SK-N-SH (cell line): Measurements from ENCODE around the gene ESYT1. TPM values are rescaled to one million over a fixed set of nuclear protein-coding genes. Genes with fewer than 3 reads are reported as not detected.

ENCODE experiments used
- CTCF ChIA-PET: fragments of 300-600, 350-600 bp; formaldehyde crosslinking; extraction: SDS; loops from one replicate; lab custom pipeline; 2021; lab: Yijun Ruan, JAX
- POLR2A ChIA-PET: fragments of 350-600 bp; sonication (Branson Sonifier 250); formaldehyde crosslinking; extraction: SDS; loops from one replicate; lab custom pipeline; 2020; ENCODE audit warnings: antibody characterized with exemption, inconsistent platforms; lab: Yijun Ruan, JAX
- DNase-seq: peaks from one replicate; pipeline ENCODE4 v3.0.0; 2012
- H2AFZ ChIP-seq: fragments of 200-600 bp; sonication (generic); 2 replicates; pipeline ENCODE4 v1.8.1; 2016; ENCODE audit warnings: antibody characterized with exemption, mild to moderate bottlenecking, low read depth
- H3F3A ChIP-seq: fragments of 200-600 bp; sonication (generic); replicated peaks from 2 replicates; pipeline ENCODE3; 2016; ENCODE audit warnings: antibody characterized with exemption, mild to moderate bottlenecking; ENCODE audit not compliant: insufficient read depth
- H3K27ac ChIP-seq, 2 experiments: fragments of 200-500 bp in 1 of 2; fragments of 200-600 bp in 1 of 2; sonication (Bioruptor generic) in 1 of 2; sonication (generic), shearing (Covaris generic) in 1 of 2; 2 replicates each; pipeline versions ENCODE4 v1.5.1 to v1.6.1; 2014 to 2016; ENCODE audit warnings: low read depth in 2 of 2, inconsistent platforms in 1 of 2, low read length in 1 of 2, mild to moderate bottlenecking in 1 of 2, mixed read lengths in 1 of 2
- H3K27me3 ChIP-seq: fragments of 200-600 bp; sonication (generic), shearing (Covaris generic); 2 replicates; pipeline ENCODE4 v1.6.1; 2016; ENCODE audit warnings: mixed run types; ENCODE audit not compliant: insufficient read depth
- H3K36me3 ChIP-seq, 2 experiments: fragments of 200-500 bp in 1 of 2; fragments of 200-600 bp in 1 of 2; sonication (Bioruptor generic) in 1 of 2; sonication (generic) in 1 of 2; replicated peaks in 1 of 2; 2 replicates each; pipeline versions ENCODE3 to v1.5.1; 2014 to 2016; ENCODE audit warnings: low read length in 1 of 2, mild to moderate bottlenecking in 1 of 2; ENCODE audit not compliant: insufficient read depth in 2 of 2, control insufficient read depth in 1 of 2
- H3K4me1 ChIP-seq, 2 experiments: fragments of 200-500 bp in 1 of 2; fragments of 200-600 bp in 1 of 2; sonication (Bioruptor generic) in 1 of 2; sonication (generic), shearing (Covaris generic) in 1 of 2; 2 replicates each; pipeline versions ENCODE4 v1.5.1 to v1.6.1; 2014 to 2016; ENCODE audit warnings: low read depth in 1 of 2, low read length in 1 of 2, mixed run types in 1 of 2; ENCODE audit not compliant: insufficient read depth in 2 of 2, control insufficient read depth in 1 of 2
- H3K4me2 ChIP-seq: fragments of 200-600 bp; sonication (generic), shearing (Covaris generic); 2 replicates; pipeline ENCODE4 v1.6.1; 2017; ENCODE audit warnings: mixed run types
- H3K4me3 ChIP-seq, 2 experiments: fragments of 200-500 bp in 1 of 2; fragments of 200-600 bp in 1 of 2; sonication (Bioruptor generic) in 1 of 2; sonication (generic), shearing (Covaris generic) in 1 of 2; 2 replicates each; pipeline versions ENCODE4 v1.5.1 to v1.8.1; 2014 to 2016; ENCODE audit warnings: low read depth in 2 of 2, inconsistent platforms in 1 of 2, low read length in 1 of 2, mild to moderate bottlenecking in 1 of 2, mixed read lengths in 1 of 2, moderate library complexity in 1 of 2
- H3K79me2 ChIP-seq: fragments of 200-600 bp; sonication (generic); 2 replicates; pipeline ENCODE4 v1.8.1; 2017; ENCODE audit warnings: mild to moderate bottlenecking; ENCODE audit not compliant: insufficient read depth
- H3K9ac ChIP-seq: fragments of 200-600 bp; sonication (generic); 2 replicates; pipeline ENCODE4 v1.6.1; 2017; ENCODE audit warnings: mixed run types
- H3K9me2 ChIP-seq: fragments of 200-600 bp; sonication (generic); 2 replicates; pipeline ENCODE4 v1.6.1; 2017; ENCODE audit warnings: mixed run types
- H3K9me3 ChIP-seq: fragments of 200-600 bp; sonication (generic); 2 replicates; pipeline ENCODE4 v1.6.1; 2017; ENCODE audit warnings: mixed run types, mild to moderate bottlenecking, moderate library complexity
- H4K20me1 ChIP-seq: fragments of 200-600 bp; sonication (generic); 2 replicates; pipeline ENCODE4 v1.6.1; 2017; ENCODE audit warnings: mild to moderate bottlenecking, mixed run types; ENCODE audit not compliant: insufficient read depth
- CHD2 ChIP-seq: fragments of 150-350 bp; IDR thresholded peaks from 2 replicates; pipeline ENCODE4 v1.6.1; 2018; ENCODE audit warnings: low read length; ENCODE audit not compliant: partially characterized antibody
- ELF1 ChIP-seq: IDR thresholded peaks from 2 replicates; pipeline ENCODE4 v1.4.0; 2012
- EP300 ChIP-seq, 2 experiments: IDR thresholded peaks; 2 replicates each; pipeline versions ENCODE4 v1.4.0 to v1.6.1; 2012; ENCODE audit warnings: borderline replicate concordance in 1 of 2, low read depth in 1 of 2, low read length in 1 of 2
- EZH2phosphoT487 ChIP-seq: fragments of 200-600 bp; sonication (generic); IDR thresholded peaks from 2 replicates; pipeline ENCODE4 v1.6.1; 2017; ENCODE audit warnings: low read depth, mixed run types, mild to moderate bottlenecking, antibody characterized with exemption, moderate library complexity, borderline replicate concordance
- FOSL2 ChIP-seq: IDR thresholded peaks from 2 replicates; pipeline ENCODE4 v1.4.0; 2012; ENCODE audit warnings: low read depth, mild to moderate bottlenecking, moderate library complexity, borderline replicate concordance
- FOXJ3 ChIP-seq: sonication (generic); formaldehyde crosslinking; IDR thresholded peaks from 2 replicates; pipeline ENCODE4 v1.5.1; 2020; ENCODE audit warnings: mild to moderate bottlenecking, missing genetic modification reagents
- FOXM1 ChIP-seq: IDR thresholded peaks from 2 replicates; pipeline ENCODE4 v1.4.0; 2012; ENCODE audit warnings: low read depth, mild to moderate bottlenecking
- GABPA ChIP-seq: IDR thresholded peaks from 2 replicates; pipeline ENCODE4 v1.4.0; 2012; ENCODE audit warnings: low read depth, mild to moderate bottlenecking
- IRF3 ChIP-seq: fragments of 150-350 bp; IDR thresholded peaks from 2 replicates; pipeline ENCODE4 v1.6.1; 2016; ENCODE audit warnings: mild to moderate bottlenecking, low read depth, low read length
- MXI1 ChIP-seq: IDR thresholded peaks from 2 replicates; pipeline ENCODE4 v1.6.1; 2012; ENCODE audit warnings: mild to moderate bottlenecking, low read depth, low read length, improper control_type of control experiment
- NFIC ChIP-seq: IDR thresholded peaks from 2 replicates; pipeline ENCODE4 v1.4.0; 2012; ENCODE audit warnings: borderline replicate concordance
- NRF1 ChIP-seq: IDR thresholded peaks from 2 replicates; pipeline ENCODE4 v1.6.1; 2012; ENCODE audit warnings: low read depth, mild to moderate bottlenecking, low read length
- PBX3 ChIP-seq: IDR thresholded peaks from 2 replicates; pipeline ENCODE4; 2012
- POLR2AphosphoS5 ChIP-seq: IDR thresholded peaks from 2 replicates; pipeline ENCODE4 v1.6.1; 2012; ENCODE audit warnings: low read depth, low read length
- RAD21 ChIP-seq: IDR thresholded peaks from 2 replicates; pipeline ENCODE4 v1.6.1; 2012; ENCODE audit warnings: mild to moderate bottlenecking, low read length
- RCOR1 ChIP-seq: fragments of 150-350 bp; IDR thresholded peaks from 2 replicates; pipeline ENCODE4 v1.6.1; 2017; ENCODE audit warnings: antibody characterized with exemption, low read length
- TEAD4 ChIP-seq: IDR thresholded peaks from 2 replicates; pipeline ENCODE4 v1.4.0; 2012; ENCODE audit warnings: mild to moderate bottlenecking, borderline replicate concordance; ENCODE audit not compliant: insufficient read depth
- YY1 ChIP-seq: IDR thresholded peaks from 2 replicates; pipeline ENCODE4 v1.4.0; 2012; ENCODE audit warnings: low read depth, mild to moderate bottlenecking
- ZBTB33 ChIP-seq: IDR thresholded peaks from 2 replicates; pipeline ENCODE4 v1.4.0; 2012; ENCODE audit warnings: low read depth, borderline replicate concordance
- WGBS: methylation state at CpG from one replicate; pipeline ENCODE4 v1.1.6; 2017; ENCODE audit warnings: low lambda C conversion rate; 5-methylcytosine and 5-hydroxymethylcytosine counted together
- polyA plus RNA-seq, 3 experiments: library from polyadenylated mRNA; depleted of rRNA; stranded (reverse); fragments of >200 nt; gene quantifications; 2 replicates each; pipeline ENCODE4 v1.2.3, GENCODE V29; 2012
- TF ChIP-seq, protein P1 (sequence below): IDR thresholded peaks from 2 replicates; pipeline ENCODE4 v1.4.0; 2012; ENCODE audit warnings: low read depth
- TF ChIP-seq, protein P2 (sequence below): IDR thresholded peaks from 2 replicates; pipeline ENCODE4 v1.4.0; 2012; ENCODE audit warnings: low read depth, borderline replicate concordance

ESYT1 gene
- polyA plus RNA-seq, 1 of the 3 experiments (the other 2 are of a cell fraction) = 132 TPM

- TF ChIP-seq PBX3 = no peak
- TF ChIP-seq CHD2 = no peak
- TF ChIP-seq ELF1 = no peak
- peak in 1 of 2 experiments; percentile 44; a peak in 1 of 4 replicates for TF ChIP-seq EP300 (IDR thresholded peaks at IDR 0.05; ENCODE audit: borderline replicate concordance in 1 of 2, low read depth in 1 of 2, low read length in 1 of 2)
- TF ChIP-seq FOSL2 = no peak
- no peak for TF ChIP-seq ZBTB33
- TF ChIP-seq POLR2AphosphoS5 = no peak
- TF ChIP-seq IRF3 = no peak
- 0 out of 2 replicates have a peak, but pooled peaks have one; percentile 2 for TF ChIP-seq FOXJ3 (CRISPR knock-in tag)
These were observed 1.3 kb downstream of the ESYT1 start (continued) for GRCh38 chr12:56129206-56129941.

DNA sequence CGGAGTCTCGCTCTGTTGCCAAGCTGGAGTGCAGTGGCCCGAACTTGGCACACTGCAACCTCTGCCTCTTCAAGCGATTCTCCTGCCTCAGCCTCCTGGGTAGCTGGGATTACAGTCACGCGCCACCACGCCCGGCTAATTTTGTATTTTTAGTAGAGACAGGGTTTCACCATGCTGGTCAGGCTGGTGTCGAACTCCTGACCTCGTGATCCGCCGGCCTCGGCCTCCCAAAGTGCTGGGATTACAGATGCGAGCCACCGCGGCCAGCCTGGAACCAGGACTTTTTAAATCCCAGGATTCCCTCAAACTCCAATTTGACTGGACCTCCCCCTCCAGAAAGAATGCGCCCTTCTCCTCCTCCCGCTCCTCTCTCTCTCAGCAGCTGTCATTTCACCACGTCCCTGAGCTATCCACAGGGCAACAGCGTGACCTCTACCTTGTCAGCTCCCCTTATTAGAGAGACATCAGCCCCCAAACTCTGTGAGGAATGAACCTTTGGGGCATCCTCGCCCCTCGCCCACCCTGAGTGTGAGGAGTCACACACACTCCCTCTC, 2.0 kb downstream of the ESYT1 start:
- peak overlapping the region in 1 of 2 experiments; percentile 74; a peak in 1 of 4 replicates for H3K27ac ChIP-seq
- ChIA-PET CTCF (interaction anchor here (0.8 to 16.0 kb wide), 8 partner anchors 9 to 204 kb away, joined by 3 to 272 read pairs (median 4); partner anchors contain the start of genes MYL6, PAN2 and SMARCC2), POLR2A (interaction anchor here (0.7 to 2.7 kb wide), 3 partner anchors 12 to 25 kb away, joined by 3 to 14 read pairs (median 4); partner anchors contain the start of gene PA2G4)
- H3K9me2 ChIP-seq = no peaks in the 10 kb centered on the region
- no peaks in the 10 kb centered on the region for H4K20me1 ChIP-seq
- peaks cover 38 to 42% of the 10 kb centered on the region in 2 experiments for H3K36me3 ChIP-seq
- H3F3A ChIP-seq = peaks cover 25% of the 10 kb centered on the region
- H3K4me3 ChIP-seq = peak overlapping the region; percentile 67 to 89
- peaks cover 13 to 23% of the 10 kb centered on the region in 2 experiments for H3K4me1 ChIP-seq
- no peak overlapping the region for H2AFZ ChIP-seq
- peaks cover 46% of the 10 kb centered on the region for H3K79me2 ChIP-seq
- H3K4me2 ChIP-seq = peak overlapping the region; percentile 98
- no peak for DNase-seq
- H3K9ac ChIP-seq = peak overlapping the region; percentile 88
- 90% methylated on average over 22 of the region's 22 CpGs for WGBS
- no peaks in the 10 kb centered on the region for H3K27me3 ChIP-seq
- H3K9me3 ChIP-seq = no peaks in the 10 kb centered on the region
- TF ChIP-seq FOXJ3 (CRISPR knock-in tag) (no peak), EZH2phosphoT487 (no peak), MXI1 (no peak), NFIC (no peak), CHD2 (no peak), RAD21 (no peak), FOXM1 (no peak), YY1 (no peak), TEAD4 (no peak), ELF1 (no peak), NRF1 (no peak), PBX3 (no peak), IRF3 (no peak), RCOR1 (no peak), GABPA (no peak)
- TF ChIP-seq, protein P1, sequence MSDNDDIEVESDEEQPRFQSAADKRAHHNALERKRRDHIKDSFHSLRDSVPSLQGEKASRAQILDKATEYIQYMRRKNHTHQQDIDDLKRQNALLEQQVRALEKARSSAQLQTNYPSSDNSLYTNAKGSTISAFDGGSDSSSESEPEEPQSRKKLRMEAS = no peak
- TF ChIP-seq, protein P2, sequence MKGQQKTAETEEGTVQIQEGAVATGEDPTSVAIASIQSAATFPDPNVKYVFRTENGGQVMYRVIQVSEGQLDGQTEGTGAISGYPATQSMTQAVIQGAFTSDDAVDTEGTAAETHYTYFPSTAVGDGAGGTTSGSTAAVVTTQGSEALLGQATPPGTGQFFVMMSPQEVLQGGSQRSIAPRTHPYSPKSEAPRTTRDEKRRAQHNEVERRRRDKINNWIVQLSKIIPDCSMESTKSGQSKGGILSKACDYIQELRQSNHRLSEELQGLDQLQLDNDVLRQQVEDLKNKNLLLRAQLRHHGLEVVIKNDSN = no peak
